ENCODE results near the gene SLC25A51.

The SLC25A51 gene

DNA sequence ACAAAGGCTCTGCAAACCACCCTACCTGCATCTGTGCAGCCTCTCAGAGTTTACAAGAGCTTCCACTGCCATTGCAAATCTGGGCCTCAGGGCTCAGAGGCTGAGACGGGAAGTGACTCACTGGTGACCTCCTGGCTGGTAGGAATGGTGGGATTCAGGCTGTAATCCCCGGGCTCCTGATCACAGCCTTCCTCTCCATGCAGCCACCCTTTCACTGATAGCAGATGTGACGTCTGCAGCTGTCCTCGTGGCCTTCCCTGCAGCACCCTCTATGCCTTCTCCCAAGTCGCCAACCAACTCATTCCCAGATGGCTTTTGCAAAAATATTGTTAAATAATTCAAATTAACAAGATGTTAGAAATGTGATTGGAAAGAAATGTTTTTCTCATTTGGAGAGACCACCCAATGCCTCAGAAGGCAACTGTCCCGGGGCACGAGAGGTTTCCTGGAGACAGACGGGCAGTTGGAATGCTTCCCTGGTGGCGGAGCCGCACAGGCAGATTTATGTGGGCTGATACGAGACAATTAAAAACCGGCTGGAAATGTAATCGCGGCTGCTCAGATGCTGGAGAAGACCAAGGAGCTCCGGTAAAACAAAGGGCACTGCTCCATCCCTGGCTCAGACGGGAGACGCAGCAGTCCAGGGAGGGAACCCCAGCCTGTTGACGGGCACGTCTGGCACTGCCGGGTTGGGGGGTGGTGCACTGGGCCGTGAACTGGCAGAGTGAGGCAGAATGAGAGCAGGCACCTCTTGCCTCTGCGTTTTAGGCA is 34.4 kb upstream of the SLC25A51 start:
- DNase-seq (ENCODE audit: insufficient read length, low spot score) (no peak), FAIRE-seq (no peak)
- no peak for TF ChIP-seq POLR2AphosphoS5 (IDR thresholded peaks at IDR 0.05; ENCODE audit: low read depth, low read length)
- no peak for TF ChIP-seq SPI1 (IDR thresholded peaks at IDR 0.05; ENCODE audit: low read depth, low read length)
- no peak for TF ChIP-seq POU2F2 (IDR thresholded peaks at IDR 0.05; ENCODE audit: low read depth, low read length)
- TF ChIP-seq TAF1 (IDR thresholded peaks at IDR 0.05; ENCODE audit: low read depth, low read length) = no peak
- no peak for TF ChIP-seq PAX5 (IDR thresholded peaks at IDR 0.05; ENCODE audit: insufficient read depth, low read length, severe bottlenecking)
- no peak for TF ChIP-seq POLR2A (IDR thresholded peaks at IDR 0.05; ENCODE audit: low read depth, low read length)

DNA sequence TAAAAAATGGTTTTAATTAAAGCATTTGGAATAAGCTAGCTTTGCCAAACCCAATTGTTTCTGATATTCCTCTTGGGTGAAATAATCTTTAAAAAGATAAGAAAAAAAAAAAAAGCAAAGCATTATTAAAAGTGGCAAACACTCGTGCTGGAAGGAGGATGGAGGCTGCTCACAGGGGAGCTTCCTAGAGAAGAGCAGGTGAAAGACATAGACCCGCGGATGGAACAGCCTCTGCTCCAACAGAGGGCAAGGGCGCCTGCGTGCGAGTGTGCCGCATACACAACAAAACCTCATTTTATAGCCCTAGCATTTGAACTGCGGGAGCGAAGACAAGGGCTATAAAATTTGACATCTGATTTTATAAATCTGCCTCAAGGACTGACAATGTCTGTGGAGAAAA is 33.4 kb upstream of the SLC25A51 start:
- DNase-seq (ENCODE audit: insufficient read length, low spot score) = no peak
- FAIRE-seq = no peak
- TF ChIP-seq POLR2A (IDR thresholded peaks at IDR 0.05; ENCODE audit: low read depth, low read length) (no peak), POU2F2 (IDR thresholded peaks at IDR 0.05; ENCODE audit: low read depth, low read length) (no peak), PAX5 (IDR thresholded peaks at IDR 0.05; ENCODE audit: insufficient read depth, low read length, severe bottlenecking) (no peak), TAF1 (IDR thresholded peaks at IDR 0.05; ENCODE audit: low read depth, low read length) (no peak), POLR2AphosphoS5 (IDR thresholded peaks at IDR 0.05; ENCODE audit: low read depth, low read length) (no peak), SPI1 (IDR thresholded peaks at IDR 0.05; ENCODE audit: low read depth, low read length) (no peak)

GRCh38 chr9:37936965-37937364 is 33.0 kb upstream of the SLC25A51 start:
- DNase-seq (ENCODE audit: insufficient read length, low spot score) (no peak), FAIRE-seq (no peak)

DNA sequence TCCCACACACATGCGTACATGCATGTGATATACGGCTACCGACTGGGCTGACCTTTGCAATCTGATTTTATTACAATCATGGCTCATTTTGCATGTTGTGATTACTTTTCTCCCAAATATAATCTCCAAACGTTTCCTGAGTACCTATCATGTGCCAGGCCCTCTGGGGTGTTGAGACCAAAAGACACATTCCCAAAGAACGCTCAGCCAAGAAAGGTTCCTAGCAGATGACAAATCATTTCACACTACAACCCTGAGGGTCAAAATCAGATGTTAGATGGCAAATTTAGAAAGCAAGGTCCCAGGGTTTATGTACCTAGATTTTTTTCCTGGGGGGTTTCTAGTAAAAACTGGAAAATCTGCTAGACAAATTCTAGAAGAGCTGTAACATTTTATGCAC is 32.4 kb upstream of the SLC25A51 start:
- DNase-seq (ENCODE audit: insufficient read length, low spot score) = no peak
- FAIRE-seq = no peak
- TF ChIP-seq POU2F2 (IDR thresholded peaks at IDR 0.05; ENCODE audit: low read depth, low read length) (no peak), TAF1 (IDR thresholded peaks at IDR 0.05; ENCODE audit: low read depth, low read length) (no peak), SPI1 (IDR thresholded peaks at IDR 0.05; ENCODE audit: low read depth, low read length) (no peak), PAX5 (IDR thresholded peaks at IDR 0.05; ENCODE audit: insufficient read depth, low read length, severe bottlenecking) (no peak), POLR2AphosphoS5 (IDR thresholded peaks at IDR 0.05; ENCODE audit: low read depth, low read length) (no peak), POLR2A (IDR thresholded peaks at IDR 0.05; ENCODE audit: low read depth, low read length) (no peak)

More at GRCh38 chr9:37936965-37937364, 33.0 kb upstream of the SLC25A51 start:
- TF ChIP-seq TAF1 (IDR thresholded peaks at IDR 0.05; ENCODE audit: low read depth, low read length) (no peak), POU2F2 (IDR thresholded peaks at IDR 0.05; ENCODE audit: low read depth, low read length) (no peak), POLR2A (IDR thresholded peaks at IDR 0.05; ENCODE audit: low read depth, low read length) (no peak), POLR2AphosphoS5 (IDR thresholded peaks at IDR 0.05; ENCODE audit: low read depth, low read length) (no peak), SPI1 (IDR thresholded peaks at IDR 0.05; ENCODE audit: low read depth, low read length) (no peak), PAX5 (IDR thresholded peaks at IDR 0.05; ENCODE audit: insufficient read depth, low read length, severe bottlenecking) (no peak)

GRCh38 chr9:37935096-37935495 is 31.2 kb upstream of the SLC25A51 start:
- no peak for TF ChIP-seq PAX5 (IDR thresholded peaks at IDR 0.05; ENCODE audit: insufficient read depth, low read length, severe bottlenecking)
- TF ChIP-seq POLR2A (IDR thresholded peaks at IDR 0.05; ENCODE audit: low read depth, low read length) = no peak
- no peak for TF ChIP-seq POLR2AphosphoS5 (IDR thresholded peaks at IDR 0.05; ENCODE audit: low read depth, low read length)
- TF ChIP-seq SPI1 (IDR thresholded peaks at IDR 0.05; ENCODE audit: low read depth, low read length) = no peak
- TF ChIP-seq TAF1 (IDR thresholded peaks at IDR 0.05; ENCODE audit: low read depth, low read length) = no peak
- TF ChIP-seq POU2F2 (IDR thresholded peaks at IDR 0.05; ENCODE audit: low read depth, low read length) = no peak
- FAIRE-seq (no peak), DNase-seq (ENCODE audit: insufficient read length, low spot score) (no peak)

DNA sequence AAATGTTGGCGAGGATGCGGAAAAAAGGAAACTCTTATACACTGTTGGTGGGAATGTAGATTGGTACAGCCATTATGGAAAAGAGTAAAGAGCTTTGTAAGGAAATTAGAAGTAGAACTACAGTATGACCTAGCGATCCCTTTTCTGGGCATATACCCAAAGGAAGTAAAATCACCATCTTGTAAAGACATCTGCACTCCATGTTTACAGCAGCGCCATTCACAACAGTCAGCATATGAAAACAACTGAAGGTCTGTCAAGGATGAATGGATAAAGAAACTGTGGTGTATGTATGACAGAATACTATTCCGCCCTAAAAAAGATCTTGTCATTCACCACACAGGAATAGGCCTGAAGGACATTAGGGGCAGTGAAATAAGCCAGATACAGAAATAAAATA is 27.7 kb upstream of the SLC25A51 start:
- TF ChIP-seq POU2F2 (IDR thresholded peaks at IDR 0.05; ENCODE audit: low read depth, low read length) (no peak), POLR2A (IDR thresholded peaks at IDR 0.05; ENCODE audit: low read depth, low read length) (no peak), PAX5 (IDR thresholded peaks at IDR 0.05; ENCODE audit: insufficient read depth, low read length, severe bottlenecking) (no peak), SPI1 (IDR thresholded peaks at IDR 0.05; ENCODE audit: low read depth, low read length) (no peak), TAF1 (IDR thresholded peaks at IDR 0.05; ENCODE audit: low read depth, low read length) (no peak), POLR2AphosphoS5 (IDR thresholded peaks at IDR 0.05; ENCODE audit: low read depth, low read length) (no peak)
- FAIRE-seq (no peak), DNase-seq (ENCODE audit: insufficient read length, low spot score) (no peak)

- TF ChIP-seq POLR2AphosphoS5 (IDR thresholded peaks at IDR 0.05; ENCODE audit: low read depth, low read length) (no peak), PAX5 (IDR thresholded peaks at IDR 0.05; ENCODE audit: insufficient read depth, low read length, severe bottlenecking) (no peak), TAF1 (IDR thresholded peaks at IDR 0.05; ENCODE audit: low read depth, low read length) (no peak), POU2F2 (IDR thresholded peaks at IDR 0.05; ENCODE audit: low read depth, low read length) (no peak), SPI1 (IDR thresholded peaks at IDR 0.05; ENCODE audit: low read depth, low read length) (no peak), POLR2A (IDR thresholded peaks at IDR 0.05; ENCODE audit: low read depth, low read length) (no peak)
- FAIRE-seq = no peak
- DNase-seq (ENCODE audit: insufficient read length, low spot score) = no peak
Measured at GRCh38 chr9:37929441-37929895, 25.5 kb upstream of the SLC25A51 start.

GRCh38 chr9:37928552-37929430 is 24.9 kb upstream of the SLC25A51 start:
- FAIRE-seq = no peak
- TF ChIP-seq POLR2A (IDR thresholded peaks at IDR 0.05; ENCODE audit: low read depth, low read length) (no peak), POU2F2 (IDR thresholded peaks at IDR 0.05; ENCODE audit: low read depth, low read length) (no peak), TAF1 (IDR thresholded peaks at IDR 0.05; ENCODE audit: low read depth, low read length) (no peak), POLR2AphosphoS5 (IDR thresholded peaks at IDR 0.05; ENCODE audit: low read depth, low read length) (no peak), SPI1 (IDR thresholded peaks at IDR 0.05; ENCODE audit: low read depth, low read length) (no peak)
- no peak for DNase-seq (ENCODE audit: insufficient read length, low spot score)

Data from GM12891 (cell line).